Measurements from ENCODE around the gene PVALEF.

Gene PVALEF

GRCh38 chr17:81171941-81172340, 6.6 kb downstream of the PVALEF start:
- no peak for TF ChIP-seq CTCF (IDR thresholded peaks at IDR 0.05)
- Histone ChIP-seq H3K27ac (no peak overlapping the region), H3K4me3 (no peak overlapping the region)
- DNase-seq (ENCODE audit: low spot score), result no peak

GRCh38 chr17:81173052-81173761, 7.9 kb downstream of the PVALEF start:
- TF ChIP-seq CTCF (IDR thresholded peaks at IDR 0.05), result no peak
- no peak overlapping the region for H3K27ac ChIP-seq
- DNase-seq (ENCODE audit: low spot score), result no peak
- no peak overlapping the region for H3K4me3 ChIP-seq

- no peak for TF ChIP-seq CTCF (IDR thresholded peaks at IDR 0.05)
- Histone ChIP-seq H3K4me3 (no peak overlapping the region), H3K27ac (no peak overlapping the region)
- no peak for DNase-seq (ENCODE audit: low spot score)
These were observed 8.5 kb downstream of the PVALEF start for GRCh38 chr17:81173762-81174155.

- Histone ChIP-seq H3K4me3 (no peak overlapping the region), H3K27ac (no peak overlapping the region)
- no peak for TF ChIP-seq CTCF (IDR thresholded peaks at IDR 0.05)
- no peak for DNase-seq (ENCODE audit: low spot score)
These were observed 11.4 kb downstream of the PVALEF start for GRCh38 chr17:81176666-81177065.

- DNase-seq (ENCODE audit: low spot score), result no peak
- no peak for TF ChIP-seq CTCF (IDR thresholded peaks at IDR 0.05)
- H3K27ac ChIP-seq, result no peak overlapping the region
- H3K4me3 ChIP-seq, result no peak overlapping the region
These were observed 13.1 kb downstream of the PVALEF start for GRCh38 chr17:81178136-81179091.

- no peak overlapping the region for H3K4me3 ChIP-seq
- H3K27ac ChIP-seq, result no peak overlapping the region
- no peak for DNase-seq (ENCODE audit: low spot score)
- no peak for TF ChIP-seq CTCF (IDR thresholded peaks at IDR 0.05)
These were observed 13.9 kb downstream of the PVALEF start for GRCh38 chr17:81179220-81179619.
